Measurements from ENCODE around the gene SCAF1.
A peak's percentile ranks its signal among the peaks of the same experiment; 100 is the strongest.

The SCAF1 gene

GRCh38 chr19:49641688-49642491, at the start of gene SCAF1:
TSS of gene SCAF1 (plus strand) at chr19:49642209. CDS start at chr19:49645027, 2,818 bp downstream.
- DNase-seq (ENCODE audit: low read depth in 2 of 2) = peak; percentile 98 to 99

- DNase-seq (ENCODE audit: low read depth in 2 of 2) = no peak
These were observed 49.4 kb upstream of the SCAF1 start for GRCh38 chr19:49592486-49593232.

- peak; percentile 80 to 89 for DNase-seq (ENCODE audit: low read depth in 2 of 2)
These were observed 48.5 kb upstream of the SCAF1 start for GRCh38 chr19:49593233-49594113.

- no peak for DNase-seq (ENCODE audit: low read depth in 2 of 2)
These were observed 47.6 kb upstream of the SCAF1 start for GRCh38 chr19:49594157-49594992.

- no peak for DNase-seq (ENCODE audit: low read depth in 2 of 2)
These were observed 46.8 kb upstream of the SCAF1 start for GRCh38 chr19:49594993-49595818.

GRCh38 chr19:49595819-49596404, 46.1 kb upstream of the SCAF1 start:
- DNase-seq (ENCODE audit: low read depth in 2 of 2) = no peak

- no peak for DNase-seq (ENCODE audit: low read depth in 2 of 2)
These were observed 45.6 kb upstream of the SCAF1 start for GRCh38 chr19:49596407-49596806.

- no peak for DNase-seq (ENCODE audit: low read depth in 2 of 2)
These were observed 44.9 kb upstream of the SCAF1 start for GRCh38 chr19:49596954-49597702.

GRCh38 chr19:49597703-49597974, 44.4 kb upstream of the SCAF1 start:
- no peak for DNase-seq (ENCODE audit: low read depth in 2 of 2)

- no peak for DNase-seq (ENCODE audit: low read depth in 2 of 2)
These were observed 42.4 kb upstream of the SCAF1 start for GRCh38 chr19:49599378-49600295.

GRCh38 chr19:49601482-49602038, 40.4 kb upstream of the SCAF1 start:
- no peak for DNase-seq (ENCODE audit: low read depth in 2 of 2)

GRCh38 chr19:49602806-49603205, 39.2 kb upstream of the SCAF1 start:
- DNase-seq (ENCODE audit: low read depth in 2 of 2) = no peak

- DNase-seq (ENCODE audit: low read depth in 2 of 2) = no peak
These were observed 36.4 kb upstream of the SCAF1 start for GRCh38 chr19:49605605-49606004.

- DNase-seq (ENCODE audit: low read depth in 2 of 2) = no peak
These were observed 32.4 kb upstream of the SCAF1 start for GRCh38 chr19:49609499-49610092.

GRCh38 chr19:49613374-49613773, 28.6 kb upstream of the SCAF1 start:
- DNase-seq (ENCODE audit: low read depth in 2 of 2) = no peak

- no peak for DNase-seq (ENCODE audit: low read depth in 2 of 2)
These were observed 27.7 kb upstream of the SCAF1 start for GRCh38 chr19:49614096-49614833.

- no peak for DNase-seq (ENCODE audit: low read depth in 2 of 2)
These were observed 26.1 kb upstream of the SCAF1 start for GRCh38 chr19:49615861-49616260.
